GM18861 (cell line): ENCODE data around the gene OR5AR1.
"Not testable (repeated sequence)": the region's sequence is repeated elsewhere in the genome, so short reads cannot be mapped to it uniquely, and the experiment has no call there.

Experiments used
- ATAC-seq: cut with Tn5 transposase; IDR thresholded peaks from one replicate; pipeline ENCODE4 v1.9.1; 2021; ENCODE audit not compliant: unreplicated experiment

The OR5AR1 gene

GRCh38 chr11:56663386-56663785, at the start of gene OR5AR1:
TSS of gene OR5AR1 (plus strand) at chr11:56663686. CDS start at chr11:56663686, 0 bp downstream.
- no peak for ATAC-seq

DNA sequence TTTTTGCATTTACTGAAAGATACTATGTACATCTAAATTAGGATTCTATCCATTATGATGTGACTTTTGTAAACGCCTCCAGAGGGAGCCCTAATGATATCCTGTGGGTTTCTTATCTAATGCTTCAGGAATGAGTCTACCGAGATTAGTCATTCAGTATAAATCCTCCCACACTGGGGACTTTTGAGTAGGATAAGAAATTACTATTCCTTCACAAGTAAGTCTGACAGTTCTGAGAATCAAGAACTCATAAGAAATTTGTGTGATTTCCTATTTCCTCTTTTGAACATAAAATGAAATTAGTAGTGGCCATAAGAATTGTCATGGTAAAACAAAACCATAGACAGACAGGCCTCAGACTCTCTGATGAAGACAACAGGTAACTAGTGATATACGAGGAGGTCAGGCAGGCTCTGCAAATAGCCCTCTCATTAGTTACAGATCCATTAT, 38.8 kb upstream of the OR5AR1 start:
- ATAC-seq = no peak

DNA sequence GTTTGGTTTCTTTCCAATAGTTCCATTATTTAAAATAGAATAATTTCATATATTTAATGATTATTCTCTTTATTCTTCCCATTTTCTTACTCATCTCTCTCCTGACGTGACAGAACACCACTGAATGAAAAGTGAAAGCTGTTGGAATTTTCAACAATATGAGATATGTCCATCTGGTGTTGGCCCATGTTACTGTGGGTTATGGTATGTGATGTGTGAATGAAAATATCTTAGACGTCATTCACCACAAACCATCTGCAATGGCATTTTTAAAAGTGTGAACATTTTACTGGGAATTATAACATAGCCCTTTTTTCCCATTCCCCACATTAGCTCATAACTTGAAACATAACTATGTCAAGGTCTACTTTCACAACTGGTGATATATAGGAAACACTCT, 37.5 kb upstream of the OR5AR1 start:
- no peak for ATAC-seq

DNA sequence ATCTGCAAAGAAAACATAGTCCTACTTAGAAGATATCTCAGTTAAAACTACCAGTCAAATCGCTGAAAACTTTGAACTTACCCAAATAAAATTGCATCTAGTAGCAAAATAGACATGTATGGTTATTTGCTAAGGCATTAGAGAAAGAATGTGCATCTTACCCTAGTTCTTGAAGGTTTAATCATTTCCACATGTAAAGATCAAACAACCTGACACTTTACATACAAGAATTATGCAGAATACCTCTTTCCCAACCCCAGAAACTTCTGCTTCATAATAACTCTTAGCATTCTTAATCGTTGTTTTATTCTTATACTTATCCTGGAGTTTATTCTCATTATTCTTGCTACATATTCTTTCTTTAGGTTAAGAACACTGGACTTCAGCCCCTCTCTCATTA, 31.2 kb upstream of the OR5AR1 start:
- no peak for ATAC-seq

GRCh38 chr11:56636861-56637260, 26.6 kb upstream of the OR5AR1 start:
- no peak for ATAC-seq

GRCh38 chr11:56637500-56637899, 26.0 kb upstream of the OR5AR1 start:
- ATAC-seq = no peak

DNA sequence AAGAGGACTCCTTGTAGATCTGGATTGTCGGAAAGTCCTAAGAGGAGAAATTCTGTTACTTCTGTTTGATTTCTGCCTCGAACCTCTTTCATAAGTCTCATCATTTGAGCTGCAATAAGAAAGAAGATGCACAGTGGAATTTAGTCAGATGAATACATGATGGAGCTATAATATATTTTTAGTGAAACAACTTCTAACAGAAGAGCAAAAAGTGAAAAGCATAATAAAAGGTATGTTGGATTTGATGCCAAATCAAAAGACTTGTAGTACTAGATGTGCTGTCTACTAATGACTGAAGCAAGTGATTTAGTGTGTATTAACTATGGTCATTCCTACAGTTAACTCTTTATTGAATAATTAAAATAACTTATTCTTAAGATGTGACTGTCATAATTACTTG, 21.1 kb upstream of the OR5AR1 start, which contains the start of gene OR5AP2:
Gene OR5AP2, minus strand, starts transcription at position 101 of the 400 bp plus-strand sequence. Its CDS starts 0 bp downstream, at position 101.
- ATAC-seq = no peak

- ATAC-seq = no peak
Measured at GRCh38 chr11:56659755-56660154, 3.7 kb upstream of the OR5AR1 start.

GRCh38 chr11:56670984-56671383, 7.5 kb downstream of the OR5AR1 start:
- ATAC-seq = no peak

GRCh38 chr11:56688554-56689100, 25.1 kb downstream of the OR5AR1 start:
- no peak for ATAC-seq

DNA sequence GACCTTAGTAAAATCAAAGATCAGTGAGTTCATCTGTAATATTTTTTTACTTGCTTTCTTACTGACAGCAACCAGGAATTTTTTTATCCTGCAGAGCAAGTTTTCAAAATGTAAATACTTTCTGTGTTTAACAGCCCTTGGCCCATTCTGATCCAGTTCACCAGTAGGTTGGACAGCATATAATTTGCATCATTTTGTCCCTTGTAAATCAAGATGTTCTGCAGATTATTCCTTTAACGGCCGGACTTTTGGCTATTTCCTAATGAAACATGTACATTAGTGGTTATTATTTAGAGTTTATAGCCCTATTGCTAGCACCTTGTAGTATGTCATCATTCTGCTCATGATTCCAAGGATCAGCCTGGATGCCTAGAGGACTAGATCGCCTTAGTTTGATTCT, 27.7 kb downstream of the OR5AR1 start:
- not testable (repeated sequence) for ATAC-seq

DNA sequence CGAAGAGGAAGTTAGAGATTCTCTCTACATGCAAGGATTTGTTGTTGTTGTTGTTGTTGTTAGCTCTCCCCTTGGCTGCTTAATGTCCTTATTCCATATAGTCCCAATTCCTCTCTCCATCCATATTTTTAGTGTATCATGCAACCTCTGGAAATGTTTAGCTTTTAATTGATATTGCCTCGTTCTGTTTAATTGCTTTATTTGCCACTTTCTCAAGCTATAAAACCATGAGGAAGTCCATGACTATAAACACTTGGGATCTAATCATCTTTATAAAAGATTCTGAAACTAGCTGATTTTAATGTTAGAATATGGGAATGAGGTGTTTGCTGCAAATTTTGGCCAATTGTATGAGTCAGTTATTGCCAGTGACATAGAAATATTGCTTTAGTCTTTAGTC, 29.9 kb downstream of the OR5AR1 start:
- ATAC-seq = no peak

DNA sequence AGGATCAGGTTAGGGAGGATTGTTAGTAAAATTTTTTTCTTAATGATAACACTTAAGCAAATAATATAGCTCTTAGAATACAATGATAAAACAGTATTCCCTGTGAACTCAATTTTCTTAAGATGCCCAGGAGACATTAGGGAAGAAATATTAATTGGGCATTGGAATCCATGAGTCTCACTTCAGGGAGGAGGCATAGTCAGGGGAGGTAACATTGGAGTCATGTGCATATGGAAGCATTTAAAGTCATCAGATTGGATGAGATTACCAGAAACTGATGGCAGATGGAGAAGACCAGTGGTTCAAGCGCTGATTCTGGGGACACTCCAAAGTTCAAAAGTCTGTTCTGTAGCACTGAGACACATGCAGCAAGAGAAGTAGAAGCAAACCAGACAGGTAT, 35.3 kb downstream of the OR5AR1 start, which contains the start of gene OR9G1:
Gene OR9G1, plus strand, starts transcription at position 301 of the 400 bp plus-strand sequence. CDS start 1,293 bp downstream, outside the sequence.
- ATAC-seq = no peak

- no peak for ATAC-seq
Measured at GRCh38 chr11:56700242-56700913, 36.9 kb downstream of the OR5AR1 start.

DNA sequence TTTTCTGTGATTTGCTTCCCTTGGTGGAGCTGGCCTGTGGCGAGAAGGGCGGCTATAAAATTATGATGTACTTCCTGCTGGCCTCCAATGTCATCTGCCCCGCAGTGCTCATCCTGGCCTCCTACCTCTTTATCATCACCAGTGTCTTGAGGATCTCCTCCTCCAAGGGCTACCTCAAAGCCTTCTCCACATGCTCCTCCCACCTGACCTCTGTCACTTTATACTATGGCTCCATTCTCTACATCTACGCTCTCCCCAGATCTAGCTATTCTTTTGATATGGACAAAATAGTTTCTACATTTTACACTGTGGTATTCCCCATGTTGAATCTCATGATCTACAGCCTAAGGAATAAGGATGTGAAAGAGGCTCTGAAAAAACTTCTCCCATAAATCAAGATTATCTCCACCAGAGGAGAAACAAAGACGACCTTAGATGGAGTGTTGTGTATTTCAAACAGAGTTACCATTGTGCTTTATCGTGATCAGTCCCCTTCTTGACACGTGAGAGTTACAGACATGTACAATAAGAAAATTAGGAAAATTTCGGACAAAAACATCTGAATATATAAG, 37.5 kb downstream of the OR5AR1 start:
- ATAC-seq = no peak

- no peak for ATAC-seq
Measured at GRCh38 chr11:56705784-56706396, 42.4 kb downstream of the OR5AR1 start.

- ATAC-seq = no peak
Measured at GRCh38 chr11:56706486-56706885, 43.0 kb downstream of the OR5AR1 start.

DNA sequence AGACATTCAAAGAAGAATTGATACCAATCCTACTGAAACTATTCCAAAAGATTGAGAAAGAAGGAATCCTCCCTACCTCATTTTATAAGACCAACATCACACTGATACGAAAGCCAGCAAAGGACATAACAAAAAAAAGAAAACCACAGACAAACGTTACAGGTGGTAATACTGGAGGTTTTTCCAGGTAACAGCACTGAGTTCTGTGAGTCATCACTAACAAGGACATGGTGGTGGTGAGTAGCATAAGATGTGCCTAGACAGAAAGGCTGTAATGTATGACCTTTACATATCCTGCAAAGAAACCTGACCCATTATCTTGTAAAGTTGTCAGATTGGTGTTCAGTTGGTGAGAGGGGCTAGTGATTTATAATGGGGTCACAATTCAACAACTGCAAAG, 50.7 kb downstream of the OR5AR1 start:
- ATAC-seq = no peak
